ENCODE data around the gene HRK. TPM values are rescaled to one million over a fixed set of nuclear protein-coding genes. Genes with fewer than 3 reads are reported as not detected.

HRK gene
- total RNA-seq, 4 donors from 2014 or later = not detected

DNA sequence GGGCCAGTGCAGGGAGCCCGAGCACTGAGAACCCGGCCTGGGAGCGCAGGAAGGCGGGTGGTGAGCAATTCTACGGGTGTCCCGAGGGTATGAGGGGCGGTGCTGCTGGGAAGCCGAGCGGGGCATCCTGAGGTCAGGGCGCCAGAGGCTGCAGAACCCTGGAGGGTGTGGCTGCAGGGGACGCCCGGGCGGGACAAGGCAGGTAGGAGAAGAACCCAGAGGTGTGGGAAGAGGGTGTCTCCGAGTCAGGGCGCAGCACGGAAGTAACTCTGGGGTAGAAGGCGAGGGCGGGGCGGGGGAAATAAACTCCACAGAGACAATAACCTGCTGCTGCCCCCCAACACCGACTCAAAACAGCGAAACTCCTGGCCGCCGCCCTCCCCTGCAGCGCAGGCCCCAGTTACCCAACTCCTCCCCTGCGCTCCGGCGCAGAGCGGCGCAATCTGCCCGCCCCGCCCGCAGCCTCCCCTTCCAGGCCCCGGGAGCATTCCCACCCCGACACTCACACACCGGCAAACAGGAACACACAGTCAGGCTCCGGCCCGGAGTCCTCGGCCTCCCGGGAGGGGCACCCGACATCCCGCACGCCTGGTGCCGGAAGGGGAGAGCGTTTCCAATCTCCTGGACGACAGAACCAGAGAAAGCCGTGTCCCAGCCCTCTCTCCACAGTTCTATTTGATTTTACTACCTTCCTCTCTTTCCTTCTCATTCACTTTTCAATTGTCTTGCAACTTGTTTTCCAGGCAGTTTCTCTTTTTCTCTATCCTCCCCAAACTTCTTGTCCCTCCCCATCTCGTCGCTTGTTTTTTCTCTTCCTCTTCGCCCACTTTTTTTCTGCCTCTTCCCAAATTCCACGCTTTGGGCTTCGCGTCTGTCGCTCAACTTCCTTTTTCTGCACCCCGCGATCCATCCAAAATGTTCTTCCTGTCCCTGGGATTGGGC, 2.4 kb downstream of the HRK start:
- H3K27ac ChIP-seq = no peak overlapping the region
- TF ChIP-seq CTCF (IDR thresholded peaks at IDR 0.05) (no peak), POLR2A (IDR thresholded peaks at IDR 0.05) (no peak)
- H3K4me3 ChIP-seq = peak overlapping the region; percentile 5 to 45 (median 24)
- H3K9me3 ChIP-seq = peaks cover 0 to 6% (median 0%) of the 10 kb centered on the region in 4 donors
- peaks cover 0 to 41% of the 10 kb centered on the region in 2 donors for H3K27me3 ChIP-seq
- DNase-seq = no peak
- no peaks in the 10 kb centered on the region for H3K36me3 ChIP-seq
- peaks cover 2 to 42% (median 17%) of the 10 kb centered on the region in 4 donors for H3K4me1 ChIP-seq

DNA sequence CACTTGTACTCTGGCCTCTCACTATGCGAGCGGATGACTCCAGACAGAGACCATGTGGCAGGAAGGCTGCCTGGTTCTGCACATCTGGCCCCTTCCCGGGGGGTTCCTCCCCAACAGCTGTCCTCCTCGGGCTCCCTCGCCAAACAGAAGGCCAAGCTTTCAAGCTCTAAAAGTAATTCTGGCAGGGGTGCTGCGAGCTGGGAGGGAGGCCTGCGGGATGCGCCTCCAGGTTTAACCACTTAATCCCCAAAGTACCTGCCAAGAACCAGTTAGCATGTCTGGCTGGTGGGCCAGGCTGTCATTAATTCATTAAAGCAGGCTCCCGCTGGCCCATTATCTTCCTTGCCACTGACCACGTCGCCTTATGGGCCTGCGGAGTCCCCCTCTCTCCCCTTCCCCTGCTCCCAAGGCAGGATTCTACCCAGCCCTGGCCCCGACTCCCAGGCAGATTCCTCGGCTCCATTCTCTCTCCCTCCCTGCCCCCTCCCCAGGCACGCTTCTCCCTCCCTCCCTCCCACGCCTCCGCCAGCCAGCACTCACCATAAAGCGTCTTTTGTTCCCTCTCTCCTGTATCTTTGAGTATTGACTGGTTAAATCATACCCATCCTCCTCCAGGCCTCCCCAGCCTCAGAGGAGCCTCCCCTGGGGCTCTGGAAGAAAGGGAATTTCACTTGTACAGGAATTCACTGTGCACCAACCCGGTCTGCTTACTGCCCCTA, 4.9 kb downstream of the HRK start:
- Histone ChIP-seq H3K27me3 (peaks cover 0 to 20% of the 10 kb centered on the region in 2 donors), H3K36me3 (no peaks in the 10 kb centered on the region), H3K27ac (no peak overlapping the region), H3K4me3 (no peak overlapping the region), H3K9me3 (peaks cover 0 to 6% (median 0%) of the 10 kb centered on the region in 4 donors), H3K4me1 (peaks cover under 1 to 28% (median 10%) of the 10 kb centered on the region in 4 donors)
- no peak for DNase-seq
- TF ChIP-seq CTCF (IDR thresholded peaks at IDR 0.05) = no peak
- TF ChIP-seq POLR2A (IDR thresholded peaks at IDR 0.05) = no peak

- Histone ChIP-seq H3K4me3 (no peak overlapping the region), H3K36me3 (no peaks in the 10 kb centered on the region), H3K27me3 (peaks cover 0 to 8% of the 10 kb centered on the region in 2 donors), H3K9me3 (peaks cover 0 to 6% (median 0%) of the 10 kb centered on the region in 4 donors), H3K27ac (no peak overlapping the region), H3K4me1 (peaks cover 0 to 11% (median 5%) of the 10 kb centered on the region in 4 donors)
- DNase-seq = no peak
- no peak for TF ChIP-seq CTCF (IDR thresholded peaks at IDR 0.05)
- TF ChIP-seq POLR2A (IDR thresholded peaks at IDR 0.05) = no peak
These were observed 6.8 kb downstream of the HRK start for GRCh38 chr12:116874324-116874995.

DNA sequence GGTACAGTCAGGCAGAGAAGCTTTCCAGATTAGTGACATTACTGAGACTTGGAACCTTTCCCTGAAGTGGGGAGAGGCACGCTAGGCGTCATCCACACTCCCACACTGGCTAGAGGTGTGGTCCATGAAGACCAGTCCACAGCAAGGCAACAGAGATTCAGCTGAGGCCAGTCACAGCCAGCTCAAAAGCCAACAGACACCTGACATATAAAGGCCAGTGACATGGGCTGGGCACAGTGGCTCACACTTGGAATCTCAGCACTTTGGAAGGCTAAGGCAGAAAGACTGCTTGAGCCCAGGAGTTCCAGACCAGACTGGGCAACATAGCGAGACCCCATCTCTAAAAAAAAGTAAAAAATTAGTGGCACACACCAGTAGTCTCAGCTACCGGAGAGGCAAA, 10.9 kb downstream of the HRK start:
- H3K27me3 ChIP-seq = no peaks in the 10 kb centered on the region
- TF ChIP-seq POLR2A (IDR thresholded peaks at IDR 0.05) (no peak), CTCF (IDR thresholded peaks at IDR 0.05) (no peak)
- no peak overlapping the region for H3K27ac ChIP-seq
- H3K36me3 ChIP-seq = no peaks in the 10 kb centered on the region
- H3K4me1 ChIP-seq = no peaks in the 10 kb centered on the region
- no peak for DNase-seq
- H3K9me3 ChIP-seq = peaks cover 0 to 6% (median 0%) of the 10 kb centered on the region in 4 donors
- no peak overlapping the region for H3K4me3 ChIP-seq

GRCh38 chr12:116867523-116867922, 13.7 kb downstream of the HRK start:
- H3K27me3 ChIP-seq = no peaks in the 10 kb centered on the region
- H3K4me3 ChIP-seq = no peak overlapping the region
- H3K27ac ChIP-seq = no peak overlapping the region
- H3K9me3 ChIP-seq = no peaks in the 10 kb centered on the region
- no peaks in the 10 kb centered on the region for H3K4me1 ChIP-seq
- DNase-seq = no peak
- TF ChIP-seq POLR2A (IDR thresholded peaks at IDR 0.05) (no peak), CTCF (IDR thresholded peaks at IDR 0.05) (no peak)
- no peaks in the 10 kb centered on the region for H3K36me3 ChIP-seq

Measured in Peyer's patch (tissue), 4 donors.